CD4-positive, alpha-beta T cell (primary cell): Measurements from ENCODE around the gene TBC1D16. TPM values are rescaled to one million over a fixed set of nuclear protein-coding genes. Genes with fewer than 3 reads are reported as not detected.
A peak's percentile ranks its signal among the peaks of the same experiment; 100 is the strongest.

Experiments
- ATAC-seq: fragments of 200-7000 bp; cut with Tn5 transposase; one replicate; pipeline ENCODE4 v1.10.0; 2022; ENCODE audit warnings: mild to moderate bottlenecking; ENCODE audit not compliant: poor library complexity
- CTCF ChIA-PET: fragments of 350-600 bp; sonication (Branson Sonifier 250); formaldehyde crosslinking; loops from one replicate; lab custom pipeline; 2021; ENCODE audit warnings: antibody characterized with exemption, inconsistent platforms; lab: Charles Lee
- POLR2A ChIA-PET: fragments of 350-600 bp; sonication (Branson Sonifier 250); formaldehyde crosslinking; loops from one replicate; lab custom pipeline; 2021; ENCODE audit warnings: antibody characterized with exemption, inconsistent platforms; lab: Charles Lee
- DNase-seq, 14 experiments: peaks; one replicate each; pipeline ENCODE4 v3.0.0-alpha.2; 2013 to 2020; ENCODE audit warnings: mixed read lengths in 2 of 14
- H3K27ac ChIP-seq, 2 donors: one replicate each; pipeline versions ENCODE4 v1.5.1 to v1.7.0; 2013; ENCODE audit warnings: low read length in 2 of 2, low read depth in 1 of 2, mild to moderate bottlenecking in 1 of 2
- H3K27me3 ChIP-seq, 2 experiments: 1 replicate in 1 of 2; 2 replicates in 1 of 2; pipeline versions ENCODE4 v1.6.1 to v1.7.0; 2013; ENCODE audit warnings: low read length in 2 of 2, control low read depth in 1 of 2, mild to moderate bottlenecking in 1 of 2, moderate library complexity in 1 of 2; ENCODE audit not compliant: insufficient read depth in 2 of 2, control insufficient read depth in 1 of 2
- H3K36me3 ChIP-seq: one replicate; pipeline ENCODE4 v1.6.1; 2013; ENCODE audit warnings: low read length, control low read depth; ENCODE audit not compliant: insufficient read depth
- H3K4me1 ChIP-seq: one replicate; pipeline ENCODE4 v1.6.1; 2013; ENCODE audit warnings: low read length, control low read depth; ENCODE audit not compliant: insufficient read depth
- H3K4me3 ChIP-seq: one replicate; pipeline ENCODE4 v1.5.1; 2013; ENCODE audit warnings: mild to moderate bottlenecking, low read length, moderate library complexity
- H3K9me3 ChIP-seq, 2 experiments: 1 replicate in 1 of 2; 2 replicates in 1 of 2; pipeline versions ENCODE4 v1.6.1 to v1.7.0; 2013; ENCODE audit warnings: low read length in 2 of 2, mild to moderate bottlenecking in 2 of 2, control low read depth in 1 of 2, moderate library complexity in 1 of 2; ENCODE audit not compliant: control insufficient read depth in 1 of 2, insufficient read depth in 1 of 2
- H3K27ac Mint-ChIP-seq: one replicate; pipeline ENCODE4 v1.8.0; 2020; ENCODE audit warnings: mixed read lengths
- H3K27me3 Mint-ChIP-seq: one replicate; pipeline ENCODE4 v1.8.0; 2021; ENCODE audit warnings: mixed read lengths
- H3K36me3 Mint-ChIP-seq: one replicate; pipeline ENCODE4 v1.8.0; 2021; ENCODE audit warnings: low read depth, mixed read lengths
- H3K4me1 Mint-ChIP-seq: one replicate; pipeline ENCODE4 v1.8.0; 2021; ENCODE audit warnings: low read depth, mixed read lengths
- H3K4me3 Mint-ChIP-seq: one replicate; pipeline ENCODE4 v1.8.0; 2020; ENCODE audit warnings: mild to moderate bottlenecking, mixed read lengths
- H3K9me3 Mint-ChIP-seq: one replicate; pipeline ENCODE4 v1.8.0; 2020; ENCODE audit warnings: mixed read lengths
- intact Hi-C, 2 experiments: fragments of 100-400 bp; cut with DNase I in 1 of 2; cut with micrococcal nuclease in 1 of 2; formaldehyde crosslinking; loops; one replicate each; pipeline versions ENCODE4 v1.15.1 to v1.9.0; 2023 to 2025; cut with DNase I, micrococcal nuclease
- total RNA-seq, 174 experiments: library from RNA in 2 of 174; stranded (reverse) in 2 of 174; gene quantifications; one replicate each; pipeline ENCODE4 v1.2.3 and lab custom pipeline; 2021 to 2026
- TF ChIP-seq, protein P1 (sequence below): fragments of 200-600 bp; IDR thresholded peaks from one replicate; pipeline ENCODE4 v1.8.0; 2022; ENCODE audit warnings: antibody characterized with exemption, mild to moderate bottlenecking

TBC1D16 gene
- total RNA-seq, 2 experiments from 2014 or later: 1.9 to 2.5 TPM

- Histone ChIP-seq H3K36me3 (no peaks in the 10 kb centered on the region), H3K4me1 (peaks cover 57% of the 10 kb centered on the region), H3K27ac (no peak overlapping the region), H3K4me3 (no peak overlapping the region), H3K9me3 (no peaks in the 10 kb centered on the region), H3K27me3 (no peaks in the 10 kb centered on the region)
- H3K36me3 Mint-ChIP-seq: no peaks in the 10 kb centered on the region
- H3K9me3 Mint-ChIP-seq: no peaks in the 10 kb centered on the region
- TF ChIP-seq, protein P1, sequence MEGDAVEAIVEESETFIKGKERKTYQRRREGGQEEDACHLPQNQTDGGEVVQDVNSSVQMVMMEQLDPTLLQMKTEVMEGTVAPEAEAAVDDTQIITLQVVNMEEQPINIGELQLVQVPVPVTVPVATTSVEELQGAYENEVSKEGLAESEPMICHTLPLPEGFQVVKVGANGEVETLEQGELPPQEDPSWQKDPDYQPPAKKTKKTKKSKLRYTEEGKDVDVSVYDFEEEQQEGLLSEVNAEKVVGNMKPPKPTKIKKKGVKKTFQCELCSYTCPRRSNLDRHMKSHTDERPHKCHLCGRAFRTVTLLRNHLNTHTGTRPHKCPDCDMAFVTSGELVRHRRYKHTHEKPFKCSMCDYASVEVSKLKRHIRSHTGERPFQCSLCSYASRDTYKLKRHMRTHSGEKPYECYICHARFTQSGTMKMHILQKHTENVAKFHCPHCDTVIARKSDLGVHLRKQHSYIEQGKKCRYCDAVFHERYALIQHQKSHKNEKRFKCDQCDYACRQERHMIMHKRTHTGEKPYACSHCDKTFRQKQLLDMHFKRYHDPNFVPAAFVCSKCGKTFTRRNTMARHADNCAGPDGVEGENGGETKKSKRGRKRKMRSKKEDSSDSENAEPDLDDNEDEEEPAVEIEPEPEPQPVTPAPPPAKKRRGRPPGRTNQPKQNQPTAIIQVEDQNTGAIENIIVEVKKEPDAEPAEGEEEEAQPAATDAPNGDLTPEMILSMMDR: no peak
- no peaks in the 10 kb centered on the region for H3K27me3 Mint-ChIP-seq
- H3K27ac Mint-ChIP-seq: peak overlapping the region; percentile 48
- no peak for ATAC-seq
- peak in 9 of 14 experiments; percentile 9 to 75 (median 35) for DNase-seq
- POLR2A ChIA-PET: interaction anchor here (1.0 kb wide), 1 partner anchor 157 kb away, joined by 3 read pairs; no protein-coding TSS in a partner anchor
- intact Hi-C loops: loop anchor here (5.0 to 10.0 kb wide), 2 partner anchors 906 to 919 kb away; partner anchors contain the start of gene ENGASE (in 1 of the 2)
- H3K4me1 Mint-ChIP-seq: peaks cover 59% of the 10 kb centered on the region
- H3K4me3 Mint-ChIP-seq: peak overlapping the region; percentile 52
- CTCF ChIA-PET: interaction anchor here (0.6 to 2.2 kb wide), 4 partner anchors 15 to 252 kb away, joined by 3 to 6 read pairs (median 4); partner anchors contain the start of gene CBX4
These were observed 42.1 kb downstream of the TBC1D16 start for GRCh38 chr17:79993390-79994227.

DNA sequence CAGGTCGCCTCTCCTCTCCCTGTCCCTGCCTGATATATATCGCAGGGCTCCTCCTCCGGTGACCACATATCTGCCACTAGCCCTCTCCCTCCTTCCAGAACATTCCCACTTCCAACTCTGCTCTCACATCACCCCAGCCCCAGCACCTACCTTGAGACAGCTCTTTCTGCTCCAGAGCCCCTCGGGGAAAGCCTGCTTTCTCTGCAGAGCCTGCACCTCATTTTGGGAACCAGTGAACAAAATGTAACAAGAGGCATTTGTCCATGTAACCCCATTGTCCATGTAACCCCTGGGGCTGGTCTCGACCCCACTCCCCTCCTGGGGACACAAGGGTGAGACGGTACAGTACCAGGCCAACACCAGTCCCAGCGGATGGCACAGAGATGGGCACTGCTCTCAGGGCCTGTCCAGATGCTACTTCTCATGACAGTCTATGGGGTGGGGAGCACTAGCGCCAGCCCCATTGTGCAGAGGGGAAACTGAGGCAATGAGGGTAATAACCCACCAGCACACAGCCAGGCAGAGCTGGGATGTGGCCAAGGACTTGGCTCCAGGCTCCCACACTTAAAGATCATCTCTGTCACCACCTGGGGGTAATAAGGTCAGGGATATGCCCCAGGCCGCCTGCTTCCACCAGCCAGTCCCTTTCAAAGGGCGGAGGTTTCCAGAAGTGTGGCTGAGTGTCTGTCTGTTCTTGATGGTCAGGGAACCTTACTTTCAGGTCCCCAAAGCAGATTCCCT lies 42.9 kb downstream of the TBC1D16 start:
- ATAC-seq (no peak), DNase-seq (no peak)
- intact Hi-C loops: loop anchor here (5.0 to 10.0 kb wide), 2 partner anchors 906 to 918 kb away; partner anchors contain the start of gene ENGASE (in 1 of the 2)
- no peaks in the 10 kb centered on the region for H3K27me3 ChIP-seq
- ChIA-PET POLR2A (interaction anchor here (1.8 kb wide), 1 partner anchor 153 kb away, joined by 10 read pairs; the partner anchor contains the start of gene CBX4), CTCF (interaction anchor here (1.2 to 2.2 kb wide), 4 partner anchors 15 to 251 kb away, joined by 3 to 6 read pairs (median 5); partner anchors contain the start of gene CBX4)
- H3K9me3 ChIP-seq: no peaks in the 10 kb centered on the region
- TF ChIP-seq, protein P1: no peak
- peak overlapping the region; percentile 57 for H3K27ac Mint-ChIP-seq
- no peak overlapping the region for H3K27ac ChIP-seq
- peaks cover 53% of the 10 kb centered on the region for H3K4me1 ChIP-seq
- H3K36me3 Mint-ChIP-seq: no peaks in the 10 kb centered on the region
- H3K9me3 Mint-ChIP-seq: no peaks in the 10 kb centered on the region
- H3K4me3 Mint-ChIP-seq: peak overlapping the region; percentile 82
- H3K4me3 ChIP-seq: peak overlapping the region; percentile 76
- H3K4me1 Mint-ChIP-seq: peaks cover 59% of the 10 kb centered on the region
- no peaks in the 10 kb centered on the region for H3K27me3 Mint-ChIP-seq
- H3K36me3 ChIP-seq: no peaks in the 10 kb centered on the region
